ENCODE measurements around the gene PLXNB2. TPM values are rescaled to one million over a fixed set of nuclear protein-coding genes. Genes with fewer than 3 reads are reported as not detected.

PLXNB2 gene
- total RNA-seq, 1 donor from 2014 or later, result 20.6 TPM

DNA sequence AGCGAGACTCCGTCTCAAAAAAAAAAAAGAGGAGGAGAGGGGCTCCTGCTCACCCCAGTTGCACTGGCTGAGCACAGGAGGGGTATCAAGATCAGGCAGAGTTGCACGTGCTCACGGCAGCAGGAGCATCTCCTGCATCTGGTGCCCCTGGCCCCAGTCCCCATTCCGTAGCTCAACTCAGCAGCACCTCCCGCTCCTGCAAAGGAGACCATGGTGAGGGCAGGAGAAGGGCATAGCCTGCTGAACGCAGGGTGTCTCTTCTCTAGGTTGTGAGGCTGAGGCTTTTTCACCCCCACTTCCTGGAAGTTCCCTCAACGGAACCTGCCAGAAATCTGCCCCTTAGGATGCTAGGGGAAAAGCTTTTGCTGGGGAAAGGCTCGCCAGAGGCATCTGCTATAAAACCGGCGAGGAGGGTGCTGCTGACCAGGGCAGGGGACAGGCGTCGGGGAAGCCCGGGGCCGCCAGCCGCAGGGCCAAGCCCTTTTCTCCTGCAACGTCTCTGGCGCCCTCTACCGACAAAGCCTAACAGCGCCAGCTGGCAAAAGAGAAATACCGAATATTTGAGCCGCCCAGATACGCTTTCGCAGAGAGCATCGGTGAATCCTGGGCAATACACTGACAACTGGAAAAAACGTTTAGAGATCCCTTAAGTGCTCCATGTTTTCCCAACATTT lies 34.7 kb upstream of the PLXNB2 start:
- ChIA-PET CTCF (interaction anchor here (0.6 to 2.7 kb wide), 18 partner anchors 10 to 279 kb away, joined by 3 to 39 read pairs (median 4); partner anchors contain the start of genes HDAC10, SCO2 and TUBGCP6), POLR2A (interaction anchor here (0.5 to 2.2 kb wide), 17 partner anchors 14 to 190 kb away, joined by 3 to 8 read pairs (median 3); partner anchors contain the start of genes DENND6B, HDAC10, LMF2 and NCAPH2)
- DNase-seq (peak; percentile 80), ATAC-seq (ENCODE audit: low read depth) (peak; percentile 61)
- Mint-ChIP-seq H3K9me3 (no peaks in the 10 kb centered on the region), H3K27ac (peak overlapping the region; percentile 89), H3K27me3 (no peaks in the 10 kb centered on the region), H3K36me3 (ENCODE audit: low read depth) (no peaks in the 10 kb centered on the region), H3K4me1 (peaks cover 12% of the 10 kb centered on the region), H3K4me3 (peak overlapping the region; percentile 83)
- TF ChIP-seq, protein P1, sequence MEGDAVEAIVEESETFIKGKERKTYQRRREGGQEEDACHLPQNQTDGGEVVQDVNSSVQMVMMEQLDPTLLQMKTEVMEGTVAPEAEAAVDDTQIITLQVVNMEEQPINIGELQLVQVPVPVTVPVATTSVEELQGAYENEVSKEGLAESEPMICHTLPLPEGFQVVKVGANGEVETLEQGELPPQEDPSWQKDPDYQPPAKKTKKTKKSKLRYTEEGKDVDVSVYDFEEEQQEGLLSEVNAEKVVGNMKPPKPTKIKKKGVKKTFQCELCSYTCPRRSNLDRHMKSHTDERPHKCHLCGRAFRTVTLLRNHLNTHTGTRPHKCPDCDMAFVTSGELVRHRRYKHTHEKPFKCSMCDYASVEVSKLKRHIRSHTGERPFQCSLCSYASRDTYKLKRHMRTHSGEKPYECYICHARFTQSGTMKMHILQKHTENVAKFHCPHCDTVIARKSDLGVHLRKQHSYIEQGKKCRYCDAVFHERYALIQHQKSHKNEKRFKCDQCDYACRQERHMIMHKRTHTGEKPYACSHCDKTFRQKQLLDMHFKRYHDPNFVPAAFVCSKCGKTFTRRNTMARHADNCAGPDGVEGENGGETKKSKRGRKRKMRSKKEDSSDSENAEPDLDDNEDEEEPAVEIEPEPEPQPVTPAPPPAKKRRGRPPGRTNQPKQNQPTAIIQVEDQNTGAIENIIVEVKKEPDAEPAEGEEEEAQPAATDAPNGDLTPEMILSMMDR (IDR thresholded peaks at IDR 0.05), result peak; percentile 91
- intact Hi-C loops (cut with micrococcal nuclease), result loop anchor here (1.0 to 5.0 kb wide), 9 partner anchors 15 to 279 kb away; partner anchors contain the start of genes CHKB and DENND6B

DNA sequence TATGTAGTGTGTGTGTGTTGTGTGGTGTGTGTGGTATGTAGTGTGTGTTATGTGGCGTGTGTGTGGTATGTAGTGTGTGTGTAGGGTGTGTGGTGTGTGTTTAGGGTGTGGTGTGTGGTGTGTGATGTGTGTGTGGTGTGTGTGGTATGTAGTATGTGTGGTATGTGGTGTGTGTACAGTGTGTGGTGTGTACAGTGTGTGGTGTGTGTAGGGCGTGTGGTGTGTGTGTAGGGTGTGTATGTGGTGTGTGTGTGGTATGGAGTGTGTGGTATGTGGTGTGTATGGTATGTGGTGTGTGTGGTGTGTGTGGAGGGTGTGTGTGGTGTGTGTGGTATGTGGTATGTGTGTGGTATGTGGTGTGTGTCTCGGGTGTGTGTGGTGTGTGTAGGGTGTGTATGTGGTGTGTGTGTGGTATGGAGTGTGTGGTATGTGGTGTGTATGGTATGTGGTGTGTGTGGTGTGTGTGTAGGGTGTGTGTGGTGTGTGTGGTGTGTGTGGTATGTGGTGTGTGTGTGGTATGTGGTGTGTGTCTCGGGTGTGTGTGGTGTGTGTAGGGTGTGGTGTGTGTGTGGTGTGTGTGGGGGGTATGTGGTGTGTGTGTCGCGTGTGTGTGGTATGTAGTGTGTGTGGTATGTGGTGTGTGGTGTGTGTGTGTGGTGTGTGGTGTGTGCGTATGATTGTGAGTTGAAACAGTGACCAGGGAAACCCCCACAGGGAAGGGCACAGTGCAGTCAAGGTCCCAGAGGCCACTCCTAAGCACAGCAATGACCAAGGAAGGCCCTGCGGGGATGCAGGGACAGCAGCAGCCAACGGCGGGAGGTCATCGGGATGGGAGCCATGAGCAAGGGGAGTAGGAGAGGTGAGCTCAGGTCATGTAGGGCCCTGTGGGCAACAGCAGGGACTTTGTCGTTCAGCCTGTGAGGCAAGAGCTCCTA lies 32.8 kb upstream of the PLXNB2 start:
- DNase-seq, result no peak
- intact Hi-C loops (cut with micrococcal nuclease), result loop anchor here (5.0 kb wide), 1 partner anchor 48 kb away; no protein-coding TSS in a partner anchor
- TF ChIP-seq, protein P1 (IDR thresholded peaks at IDR 0.05), result no peak
- CTCF ChIA-PET, result interaction anchor here (2.5 to 2.7 kb wide), 5 partner anchors 12 to 99 kb away, joined by 11 to 39 read pairs (median 17); partner anchors contain the start of gene HDAC10
- ATAC-seq (ENCODE audit: low read depth), result no peak
- H3K9me3 Mint-ChIP-seq, result no peaks in the 10 kb centered on the region
- H3K36me3 Mint-ChIP-seq (ENCODE audit: low read depth), result no peaks in the 10 kb centered on the region
- H3K27me3 Mint-ChIP-seq, result no peaks in the 10 kb centered on the region
- no peak overlapping the region for H3K4me3 Mint-ChIP-seq
- H3K4me1 Mint-ChIP-seq, result peaks cover 12% of the 10 kb centered on the region
- H3K27ac Mint-ChIP-seq, result no peak overlapping the region
- POLR2A ChIA-PET, result interaction anchor here (1.0 to 2.2 kb wide), 2 partner anchors 89 to 185 kb away, joined by 3 to 8 read pairs; partner anchors contain the start of genes HDAC10 and SCO2

DNA sequence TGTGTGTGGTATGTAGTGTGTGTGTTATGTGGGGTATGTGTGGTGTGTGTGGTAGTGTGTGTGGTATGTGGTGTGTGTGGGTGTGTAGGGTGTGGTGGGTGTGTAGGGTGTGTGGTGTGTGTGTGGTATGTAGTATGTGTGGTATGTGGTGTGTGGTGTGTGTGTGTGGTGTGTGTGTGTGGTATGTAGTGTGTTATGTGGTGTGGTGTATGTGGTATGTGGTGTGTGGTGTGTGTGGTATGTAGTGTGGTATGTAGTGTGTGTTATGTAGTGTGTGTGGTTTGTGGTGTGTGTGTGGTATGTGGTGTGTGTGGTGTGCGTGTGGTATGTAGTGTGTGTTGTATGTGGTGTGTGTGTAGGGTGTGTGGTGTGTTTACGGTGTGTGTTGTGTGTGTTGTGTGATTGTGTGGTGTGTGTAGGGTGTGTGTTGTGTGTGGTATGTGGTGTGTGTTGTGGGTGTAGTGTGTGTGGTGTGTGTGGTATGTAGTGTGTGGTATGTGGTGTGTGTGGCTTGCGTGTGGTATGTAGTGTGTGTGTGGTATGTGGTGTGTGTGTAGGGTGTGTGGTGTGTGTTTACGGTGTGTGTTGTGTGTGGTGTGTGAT lies 31.5 kb upstream of the PLXNB2 start:
- H3K27me3 Mint-ChIP-seq, result no peaks in the 10 kb centered on the region
- CTCF ChIA-PET, result no interaction called here
- peaks cover 20% of the 10 kb centered on the region for H3K4me1 Mint-ChIP-seq
- POLR2A ChIA-PET, result no interaction called here
- intact Hi-C loops (cut with micrococcal nuclease), result no loop called here
- no peaks in the 10 kb centered on the region for H3K9me3 Mint-ChIP-seq
- H3K4me3 Mint-ChIP-seq, result no peak overlapping the region
- DNase-seq (no peak), ATAC-seq (ENCODE audit: low read depth) (no peak)
- no peak overlapping the region for H3K27ac Mint-ChIP-seq
- H3K36me3 Mint-ChIP-seq (ENCODE audit: low read depth), result no peaks in the 10 kb centered on the region
- TF ChIP-seq, protein P1 (IDR thresholded peaks at IDR 0.05), result no peak

DNA sequence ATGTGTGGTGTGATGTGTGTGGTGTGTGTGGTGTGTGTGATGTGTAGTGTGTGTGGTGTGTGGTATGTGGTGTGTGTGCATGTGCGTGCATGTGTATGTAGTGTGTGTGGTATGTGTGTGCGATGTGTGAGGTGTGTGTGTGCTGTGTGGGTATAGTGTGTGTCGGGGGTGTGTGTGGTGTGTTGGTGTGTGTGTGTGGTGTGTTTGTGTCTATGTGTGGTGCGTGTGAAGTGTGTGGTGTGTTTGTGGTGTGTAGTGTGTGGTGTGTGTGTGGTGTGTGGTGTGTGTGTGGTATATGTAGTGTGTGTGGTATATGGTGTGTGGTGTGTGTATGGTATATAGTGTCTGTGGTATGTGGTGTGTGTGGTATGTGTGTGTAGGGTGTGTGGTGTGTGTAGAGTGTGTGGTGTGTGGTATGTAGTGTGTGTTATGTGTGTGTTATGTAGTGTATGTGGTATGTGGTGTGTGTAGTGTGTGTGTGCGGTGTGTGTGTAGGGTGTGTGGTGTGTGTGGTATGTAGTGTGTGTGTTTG lies 30.7 kb upstream of the PLXNB2 start:
- CTCF ChIA-PET, result no interaction called here
- DNase-seq, result no peak
- H3K36me3 Mint-ChIP-seq (ENCODE audit: low read depth), result no peaks in the 10 kb centered on the region
- no peaks in the 10 kb centered on the region for H3K27me3 Mint-ChIP-seq
- no peaks in the 10 kb centered on the region for H3K9me3 Mint-ChIP-seq
- no peak overlapping the region for H3K27ac Mint-ChIP-seq
- H3K4me1 Mint-ChIP-seq, result peaks cover 26% of the 10 kb centered on the region
- TF ChIP-seq, protein P1 (IDR thresholded peaks at IDR 0.05), result no peak
- ATAC-seq (ENCODE audit: low read depth), result no peak
- POLR2A ChIA-PET, result no interaction called here
- no peak overlapping the region for H3K4me3 Mint-ChIP-seq
- intact Hi-C loops (cut with micrococcal nuclease), result no loop called here

Measured in activated B cell treated with CpG ODN at 0.5 μM for 24 hours (primary cell).